Raji (cell line): ENCODE measurements around the gene FADS6.

Experiments
- POLR2A ChIP-seq: IDR thresholded peaks from 2 replicates; pipeline ENCODE4 v1.6.1; 2011; ENCODE audit warnings: low read depth, low read length, control low read depth; ENCODE audit not compliant: insufficient read depth

Gene FADS6

GRCh38 chr17:74892974-74893911, at the start of gene FADS6:
TSS of gene FADS6 (minus strand) at chr17:74893633. CDS start at chr17:74893595, 38 bp downstream.
- no peak for TF ChIP-seq POLR2A

GRCh38 chr17:74941128-74941725, 47.8 kb upstream of the FADS6 start:
- no peak for TF ChIP-seq POLR2A

GRCh38 chr17:74939534-74939933, 46.1 kb upstream of the FADS6 start:
- TF ChIP-seq POLR2A = no peak

GRCh38 chr17:74938194-74938950, 44.9 kb upstream of the FADS6 start:
- no peak for TF ChIP-seq POLR2A

- TF ChIP-seq POLR2A = no peak
Observed at GRCh38 chr17:74937064-74938051, 43.9 kb upstream of the FADS6 start.

- no peak for TF ChIP-seq POLR2A
Observed at GRCh38 chr17:74936470-74936799, 43.0 kb upstream of the FADS6 start.

- TF ChIP-seq POLR2A = no peak
Observed at GRCh38 chr17:74935585-74936469, 42.4 kb upstream of the FADS6 start, which contains the start of gene OTOP3. TSS of gene OTOP3 (plus strand) at chr17:74935898. CDS start at chr17:74935922, 24 bp downstream.

GRCh38 chr17:74935048-74935447, 41.6 kb upstream of the FADS6 start:
- TF ChIP-seq POLR2A = no peak

- no peak for TF ChIP-seq POLR2A
Observed at GRCh38 chr17:74930535-74931036, 37.2 kb upstream of the FADS6 start.

- TF ChIP-seq POLR2A = no peak
Observed at GRCh38 chr17:74928786-74929185, 35.4 kb upstream of the FADS6 start.

GRCh38 chr17:74925242-74925641, 31.8 kb upstream of the FADS6 start:
- TF ChIP-seq POLR2A = no peak

GRCh38 chr17:74924250-74924948, 31.0 kb upstream of the FADS6 start, which contains the start of gene OTOP2:
TSS of gene OTOP2 (plus strand) at chr17:74924273. CDS start at chr17:74924633, 360 bp downstream.
- TF ChIP-seq POLR2A = no peak
